Activated CD4-positive, alpha-beta T cell treated with anti-CD3 and anti-CD28 coated beads, Interleukin-2, amount 10 ng/mL, durations not matched to agents 7 days and 5 days (primary cell): Measurements from ENCODE around the gene PSMD6. TPM values are rescaled to one million over a fixed set of nuclear protein-coding genes. Genes with fewer than 3 reads are reported as not detected.
A peak's percentile ranks its signal among the peaks of the same experiment; 100 is the strongest.

Experiments
- CTCF ChIA-PET: fragments of 350-600 bp; sonication (Branson Sonifier 250); formaldehyde crosslinking; loops from one replicate; lab custom pipeline; 2021; ENCODE audit warnings: antibody characterized with exemption; lab: Charles Lee
- POLR2A ChIA-PET: fragments of 350-600 bp; sonication (Branson Sonifier 250); formaldehyde crosslinking; loops from one replicate; lab custom pipeline; 2021; ENCODE audit warnings: antibody characterized with exemption; lab: Charles Lee
- DNase-seq: peaks from one replicate; pipeline ENCODE4 v3.0.0-alpha.2; 2020
- H3K27ac Mint-ChIP-seq: one replicate; pipeline ENCODE4 v1.8.0; 2021; ENCODE audit warnings: mild to moderate bottlenecking, moderate library complexity, mixed read lengths
- H3K27me3 Mint-ChIP-seq: one replicate; pipeline ENCODE4 v1.8.0; 2021; ENCODE audit warnings: mixed read lengths
- H3K36me3 Mint-ChIP-seq: one replicate; pipeline ENCODE4 v1.8.0; 2021; ENCODE audit warnings: low read depth, mixed read lengths
- H3K4me1 Mint-ChIP-seq: one replicate; pipeline ENCODE4 v1.8.0; 2021; ENCODE audit warnings: mixed read lengths
- H3K4me3 Mint-ChIP-seq: one replicate; pipeline ENCODE4 v1.8.0; 2021; ENCODE audit warnings: mild to moderate bottlenecking, moderate library complexity, mixed read lengths
- H3K9me3 Mint-ChIP-seq: one replicate; pipeline ENCODE4 v1.8.0; 2021; ENCODE audit warnings: mixed read lengths
- total RNA-seq, 2 experiments: library from RNA; stranded (reverse); gene quantifications; one replicate each; pipeline ENCODE4 v1.2.3, GENCODE V29; 2021

Gene PSMD6
- total RNA-seq, 2 experiments from 2014 or later, result 73.4 to 75.0 TPM

- peaks cover 7% of the 10 kb centered on the region for H3K9me3 Mint-ChIP-seq
- POLR2A ChIA-PET, result no interaction called here
- H3K27me3 Mint-ChIP-seq, result peaks cover 38% of the 10 kb centered on the region
- H3K4me3 Mint-ChIP-seq, result no peak overlapping the region
- DNase-seq, result no peak
- CTCF ChIA-PET, result interaction anchor here (1.0 to 1.2 kb wide), 2 partner anchors 15 to 446 kb away, joined by 3 read pairs; partner anchors contain the start of gene PSMD6
- H3K27ac Mint-ChIP-seq, result no peak overlapping the region
- H3K36me3 Mint-ChIP-seq, result no peaks in the 10 kb centered on the region
- no peaks in the 10 kb centered on the region for H3K4me1 Mint-ChIP-seq
Observed at GRCh38 chr3:64038253-64038767, 15.0 kb upstream of the PSMD6 start.

GRCh38 chr3:64037084-64037483 lies 13.8 kb upstream of the PSMD6 start:
- peaks cover 7% of the 10 kb centered on the region for H3K9me3 Mint-ChIP-seq
- no peaks in the 10 kb centered on the region for H3K4me1 Mint-ChIP-seq
- no peak for DNase-seq
- ChIA-PET CTCF (no interaction called here), POLR2A (no interaction called here)
- H3K36me3 Mint-ChIP-seq, result no peaks in the 10 kb centered on the region
- no peak overlapping the region for H3K4me3 Mint-ChIP-seq
- H3K27me3 Mint-ChIP-seq, result peaks cover 35% of the 10 kb centered on the region
- H3K27ac Mint-ChIP-seq, result no peak overlapping the region

GRCh38 chr3:64033069-64033468 lies 9.8 kb upstream of the PSMD6 start:
- POLR2A ChIA-PET, result no interaction called here
- Mint-ChIP-seq H3K9me3 (peaks cover 7% of the 10 kb centered on the region), H3K4me3 (no peak overlapping the region), H3K27ac (no peak overlapping the region), H3K36me3 (no peaks in the 10 kb centered on the region), H3K4me1 (peaks cover 10% of the 10 kb centered on the region), H3K27me3 (peaks cover 36% of the 10 kb centered on the region)
- DNase-seq, result no peak
- CTCF ChIA-PET, result interaction anchor here (0.9 to 1.0 kb wide), 2 partner anchors 7 to 430 kb away, joined by 3 read pairs; no protein-coding TSS in a partner anchor

GRCh38 chr3:64031540-64032508 lies 8.5 kb upstream of the PSMD6 start:
- H3K27me3 Mint-ChIP-seq, result peaks cover 47% of the 10 kb centered on the region
- POLR2A ChIA-PET, result no interaction called here

GRCh38 chr3:64030741-64031140 lies 7.4 kb upstream of the PSMD6 start:
- Mint-ChIP-seq H3K36me3 (no peaks in the 10 kb centered on the region), H3K4me1 (peaks cover 10% of the 10 kb centered on the region), H3K27me3 (peaks cover 50% of the 10 kb centered on the region), H3K27ac (peak overlapping the region; percentile 78), H3K9me3 (peaks cover 7% of the 10 kb centered on the region), H3K4me3 (peak overlapping the region; percentile 71)
- DNase-seq, result peak; percentile 74
- CTCF ChIA-PET, result interaction anchor here (1.3 to 1.5 kb wide), 3 partner anchors 13 to 454 kb away, joined by 3 to 7 read pairs (median 4); no protein-coding TSS in a partner anchor
- POLR2A ChIA-PET, result no interaction called here

More at GRCh38 chr3:64031540-64032508, 8.5 kb upstream of the PSMD6 start:
- CTCF ChIA-PET, result interaction anchor here (0.7 to 1.5 kb wide), 3 partner anchors 9 to 24 kb away, joined by 3 to 4 read pairs (median 3); partner anchors contain the start of gene PSMD6
- H3K36me3 Mint-ChIP-seq, result no peaks in the 10 kb centered on the region
- peaks cover 7% of the 10 kb centered on the region for H3K9me3 Mint-ChIP-seq
- no peak overlapping the region for H3K4me3 Mint-ChIP-seq
- DNase-seq, result no peak
- H3K4me1 Mint-ChIP-seq, result peaks cover 10% of the 10 kb centered on the region
- H3K27ac Mint-ChIP-seq, result no peak overlapping the region

GRCh38 chr3:64029287-64029686 lies 6.0 kb upstream of the PSMD6 start:
- peaks cover 10% of the 10 kb centered on the region for H3K4me1 Mint-ChIP-seq
- peaks cover 4% of the 10 kb centered on the region for H3K9me3 Mint-ChIP-seq
- H3K27ac Mint-ChIP-seq, result no peak overlapping the region
- ChIA-PET CTCF (interaction anchor here (1.3 kb wide), 1 partner anchor 455 kb away, joined by 7 read pairs; no protein-coding TSS in a partner anchor), POLR2A (no interaction called here)
- no peak for DNase-seq
- H3K4me3 Mint-ChIP-seq, result no peak overlapping the region
- H3K36me3 Mint-ChIP-seq, result no peaks in the 10 kb centered on the region
- H3K27me3 Mint-ChIP-seq, result peaks cover 40% of the 10 kb centered on the region

GRCh38 chr3:64028754-64029153 lies 5.5 kb upstream of the PSMD6 start:
- H3K4me1 Mint-ChIP-seq, result peaks cover 14% of the 10 kb centered on the region
- ChIA-PET CTCF (no interaction called here), POLR2A (no interaction called here)

GRCh38 chr3:64027658-64028057 lies 4.4 kb upstream of the PSMD6 start:
- Mint-ChIP-seq H3K27me3 (peaks cover 38% of the 10 kb centered on the region), H3K9me3 (no peaks in the 10 kb centered on the region), H3K4me1 (peaks cover 18% of the 10 kb centered on the region), H3K36me3 (peaks cover under 1% of the 10 kb centered on the region), H3K27ac (no peak overlapping the region), H3K4me3 (no peak overlapping the region)
- CTCF ChIA-PET, result interaction anchor here (0.6 to 0.9 kb wide), 2 partner anchors 372 to 457 kb away, joined by 3 read pairs; no protein-coding TSS in a partner anchor
- POLR2A ChIA-PET, result no interaction called here
- no peak for DNase-seq

More at GRCh38 chr3:64028754-64029153, 5.5 kb upstream of the PSMD6 start:
- H3K9me3 Mint-ChIP-seq, result no peaks in the 10 kb centered on the region
- no peak for DNase-seq
- no peak overlapping the region for H3K27ac Mint-ChIP-seq
- no peaks in the 10 kb centered on the region for H3K36me3 Mint-ChIP-seq
- peaks cover 38% of the 10 kb centered on the region for H3K27me3 Mint-ChIP-seq
- H3K4me3 Mint-ChIP-seq, result no peak overlapping the region

GRCh38 chr3:64026346-64026745 lies 3.1 kb upstream of the PSMD6 start:
- DNase-seq, result no peak
- ChIA-PET CTCF (interaction anchor here (1.2 kb wide), 1 partner anchor 7 kb away, joined by 3 read pairs; no protein-coding TSS in a partner anchor), POLR2A (no interaction called here)
- Mint-ChIP-seq H3K27ac (no peak overlapping the region), H3K9me3 (no peaks in the 10 kb centered on the region), H3K36me3 (peaks cover 14% of the 10 kb centered on the region), H3K4me1 (peaks cover 31% of the 10 kb centered on the region), H3K4me3 (no peak overlapping the region), H3K27me3 (peaks cover 35% of the 10 kb centered on the region)

- ChIA-PET POLR2A (no interaction called here), CTCF (interaction anchor here (0.6 to 3.0 kb wide), 15 partner anchors 10 to 1574 kb away, joined by 3 to 25 read pairs (median 4); no protein-coding TSS in a partner anchor)
- Mint-ChIP-seq H3K27ac (peak overlapping the region; percentile 92), H3K36me3 (peaks cover 23% of the 10 kb centered on the region), H3K27me3 (peaks cover 24% of the 10 kb centered on the region), H3K9me3 (no peaks in the 10 kb centered on the region), H3K4me3 (peak overlapping the region; percentile 84), H3K4me1 (peaks cover 30% of the 10 kb centered on the region)
- DNase-seq, result no peak
Observed at GRCh38 chr3:64023861-64024223, 548 bp upstream of the PSMD6 start.

GRCh38 chr3:64022451-64023186 lies 675 bp downstream of the PSMD6 start:
- peaks cover 25% of the 10 kb centered on the region for H3K36me3 Mint-ChIP-seq
- POLR2A ChIA-PET, result interaction anchor here (1.0 kb wide), 1 partner anchor 42 kb away, joined by 4 read pairs; no protein-coding TSS in a partner anchor
- CTCF ChIA-PET, result interaction anchor here (1.0 to 3.0 kb wide), 13 partner anchors 10 to 177 kb away, joined by 3 to 25 read pairs (median 5); no protein-coding TSS in a partner anchor

GRCh38 chr3:64021922-64022321 lies 1.4 kb downstream of the PSMD6 start:
- peaks cover 7% of the 10 kb centered on the region for H3K27me3 Mint-ChIP-seq
- H3K9me3 Mint-ChIP-seq, result no peaks in the 10 kb centered on the region
- peaks cover 34% of the 10 kb centered on the region for H3K4me1 Mint-ChIP-seq
- no peak for DNase-seq
- peak overlapping the region; percentile 84 for H3K4me3 Mint-ChIP-seq
- H3K36me3 Mint-ChIP-seq, result peaks cover 31% of the 10 kb centered on the region
- ChIA-PET POLR2A (interaction anchor here (1.0 kb wide), 1 partner anchor 41 kb away, joined by 4 read pairs; no protein-coding TSS in a partner anchor), CTCF (interaction anchor here (1.2 kb wide), 1 partner anchor 19 kb away, joined by 3 read pairs; no protein-coding TSS in a partner anchor)
- H3K27ac Mint-ChIP-seq, result peak overlapping the region; percentile 92

More at GRCh38 chr3:64022451-64023186, 675 bp downstream of the PSMD6 start:
- Mint-ChIP-seq H3K4me3 (peak overlapping the region; percentile 84), H3K4me1 (peaks cover 32% of the 10 kb centered on the region), H3K27me3 (peaks cover 13% of the 10 kb centered on the region), H3K27ac (peak overlapping the region; percentile 92), H3K9me3 (no peaks in the 10 kb centered on the region)
- DNase-seq, result peak; percentile 32
